Measurements from ENCODE around the gene CALHM6. TPM values are rescaled to one million over a fixed set of nuclear protein-coding genes. Genes with fewer than 3 reads are reported as not detected.

The CALHM6 gene
- total RNA-seq, 1 experiment from 2014 or later: not detected

- peaks cover 25% of the 10 kb centered on the region for H3K4me1 ChIP-seq (replicated peaks; ENCODE audit: insufficient read depth)
- H2AFZ ChIP-seq: no peak overlapping the region
- TF ChIP-seq EZH2 (IDR thresholded peaks at IDR 0.05; ENCODE audit: low read depth) (no peak), CTCF (conservative IDR thresholded peaks at IDR 0.05) (no peak)
- CTCF ChIA-PET: interaction anchor here (0.6 kb wide), 1 partner anchor 27 kb away, joined by 3 read pairs; no protein-coding TSS in a partner anchor
- no TSS peak for BruUV-seq (replicated peaks)
- DNase-seq: no peak
- H3K9me2 ChIP-seq (ENCODE audit: insufficient read depth): no peaks in the 10 kb centered on the region
- no peak overlapping the region for H3K4me2 ChIP-seq
- no peaks in the 10 kb centered on the region for H4K20me1 ChIP-seq (ENCODE audit: insufficient read depth)
- POLR2A ChIA-PET (ENCODE audit: unreplicated experiment): no interaction called here
- H3K9me3 ChIP-seq (ENCODE audit: insufficient read depth, low read depth): no peaks in the 10 kb centered on the region
- no peak overlapping the region for H3K27ac ChIP-seq
- intact Hi-C loops (cut with micrococcal nuclease; ENCODE audit: unreplicated experiment): no loop called here
- 0 out of 2 replicates have a peak, but pooled peaks cover 11% of the 10 kb centered on the region for H3F3A ChIP-seq (ENCODE audit: insufficient read depth, low read depth)
- H3K36me3 ChIP-seq (ENCODE audit: low read depth): no peaks in the 10 kb centered on the region
- no peaks in the 10 kb centered on the region for H3K79me2 ChIP-seq (ENCODE audit: low read depth)
- H3K4me3 ChIP-seq: no peak overlapping the region
- no peaks in the 10 kb centered on the region for H3K27me3 ChIP-seq (ENCODE audit: insufficient read depth, low read depth)
Measured at GRCh38 chr6:116443105-116443504, 18.1 kb upstream of the CALHM6 start.

- BruUV-seq (replicated peaks): no TSS peak
- no peaks in the 10 kb centered on the region for H4K20me1 ChIP-seq (ENCODE audit: insufficient read depth)
- no peaks in the 10 kb centered on the region for H3K27me3 ChIP-seq (ENCODE audit: insufficient read depth, low read depth)
- TF ChIP-seq CTCF (conservative IDR thresholded peaks at IDR 0.05) (peak; percentile 77), EZH2 (IDR thresholded peaks at IDR 0.05; ENCODE audit: low read depth) (no peak)
- H3K4me1 ChIP-seq (replicated peaks; ENCODE audit: insufficient read depth): peaks cover 26% of the 10 kb centered on the region
- H3F3A ChIP-seq (ENCODE audit: insufficient read depth, low read depth): 0 out of 2 replicates have a peak, but pooled peaks cover 11% of the 10 kb centered on the region
- H3K79me2 ChIP-seq (ENCODE audit: low read depth): no peaks in the 10 kb centered on the region
- H2AFZ ChIP-seq: no peak overlapping the region
- H3K9me2 ChIP-seq (ENCODE audit: insufficient read depth): no peaks in the 10 kb centered on the region
- intact Hi-C loops (cut with micrococcal nuclease; ENCODE audit: unreplicated experiment): loop anchor here (1.0 kb wide), 1 partner anchor 162 kb away; no protein-coding TSS in a partner anchor
- no peak overlapping the region for H3K27ac ChIP-seq
- no peaks in the 10 kb centered on the region for H3K36me3 ChIP-seq (ENCODE audit: low read depth)
- no peak overlapping the region for H3K4me2 ChIP-seq
- no peaks in the 10 kb centered on the region for H3K9me3 ChIP-seq (ENCODE audit: insufficient read depth, low read depth)
- ChIA-PET CTCF (no interaction called here), POLR2A (ENCODE audit: unreplicated experiment) (no interaction called here)
- DNase-seq: no peak
- no peak overlapping the region for H3K4me3 ChIP-seq
Measured at GRCh38 chr6:116444092-116444491, 17.1 kb upstream of the CALHM6 start.

GRCh38 chr6:116444575-116444974 is 16.6 kb upstream of the CALHM6 start:
- no peak overlapping the region for H2AFZ ChIP-seq
- H3K9me3 ChIP-seq (ENCODE audit: insufficient read depth, low read depth): no peaks in the 10 kb centered on the region
- no TSS peak for BruUV-seq (replicated peaks)
- intact Hi-C loops (cut with micrococcal nuclease; ENCODE audit: unreplicated experiment): loop anchor here (1.0 kb wide), 1 partner anchor 162 kb away; no protein-coding TSS in a partner anchor
- H3K36me3 ChIP-seq (ENCODE audit: low read depth): no peaks in the 10 kb centered on the region
- POLR2A ChIA-PET (ENCODE audit: unreplicated experiment): no interaction called here
- no peak overlapping the region for H3K27ac ChIP-seq
- H3K4me3 ChIP-seq: no peak overlapping the region
- TF ChIP-seq EZH2 (IDR thresholded peaks at IDR 0.05; ENCODE audit: low read depth) (no peak), CTCF (conservative IDR thresholded peaks at IDR 0.05) (no peak)
- H3K4me2 ChIP-seq: no peak overlapping the region
- CTCF ChIA-PET: no interaction called here
- H3F3A ChIP-seq (ENCODE audit: insufficient read depth, low read depth): 0 out of 2 replicates have a peak, but pooled peaks cover 11% of the 10 kb centered on the region
- no peak for DNase-seq
- H3K27me3 ChIP-seq (ENCODE audit: insufficient read depth, low read depth): no peaks in the 10 kb centered on the region
- H3K4me1 ChIP-seq (replicated peaks; ENCODE audit: insufficient read depth): peaks cover 26% of the 10 kb centered on the region
- no peaks in the 10 kb centered on the region for H4K20me1 ChIP-seq (ENCODE audit: insufficient read depth)
- H3K79me2 ChIP-seq (ENCODE audit: low read depth): no peaks in the 10 kb centered on the region
- H3K9me2 ChIP-seq (ENCODE audit: insufficient read depth): no peaks in the 10 kb centered on the region

Data from PC-9 (cell line).